ENCODE data around the gene EPHB1.

DNA sequence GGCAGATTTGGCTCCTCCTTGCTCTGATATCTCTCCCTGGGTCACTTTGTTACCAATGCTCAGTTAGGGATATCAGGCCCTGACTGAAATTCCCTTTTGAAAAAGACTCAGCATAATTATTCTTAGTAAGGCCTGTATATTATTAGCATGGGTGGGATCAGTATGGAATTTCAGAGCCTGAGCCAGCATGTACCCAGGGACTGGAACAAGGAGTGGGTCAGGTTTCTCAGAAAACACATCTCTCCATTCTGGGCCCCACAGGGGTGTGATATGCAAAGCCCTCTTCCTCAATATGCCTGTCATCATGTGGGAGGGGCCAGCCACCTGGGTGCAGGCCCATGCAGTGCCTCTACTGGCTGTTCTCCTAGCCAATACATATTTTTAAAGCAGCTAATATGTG lies 423.2 kb downstream of the EPHB1 start:
- TF ChIP-seq, protein P1, sequence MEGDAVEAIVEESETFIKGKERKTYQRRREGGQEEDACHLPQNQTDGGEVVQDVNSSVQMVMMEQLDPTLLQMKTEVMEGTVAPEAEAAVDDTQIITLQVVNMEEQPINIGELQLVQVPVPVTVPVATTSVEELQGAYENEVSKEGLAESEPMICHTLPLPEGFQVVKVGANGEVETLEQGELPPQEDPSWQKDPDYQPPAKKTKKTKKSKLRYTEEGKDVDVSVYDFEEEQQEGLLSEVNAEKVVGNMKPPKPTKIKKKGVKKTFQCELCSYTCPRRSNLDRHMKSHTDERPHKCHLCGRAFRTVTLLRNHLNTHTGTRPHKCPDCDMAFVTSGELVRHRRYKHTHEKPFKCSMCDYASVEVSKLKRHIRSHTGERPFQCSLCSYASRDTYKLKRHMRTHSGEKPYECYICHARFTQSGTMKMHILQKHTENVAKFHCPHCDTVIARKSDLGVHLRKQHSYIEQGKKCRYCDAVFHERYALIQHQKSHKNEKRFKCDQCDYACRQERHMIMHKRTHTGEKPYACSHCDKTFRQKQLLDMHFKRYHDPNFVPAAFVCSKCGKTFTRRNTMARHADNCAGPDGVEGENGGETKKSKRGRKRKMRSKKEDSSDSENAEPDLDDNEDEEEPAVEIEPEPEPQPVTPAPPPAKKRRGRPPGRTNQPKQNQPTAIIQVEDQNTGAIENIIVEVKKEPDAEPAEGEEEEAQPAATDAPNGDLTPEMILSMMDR (IDR thresholded peaks at IDR 0.05) = no peak
- no peak for TF ChIP-seq POLR2AphosphoS5 (IDR thresholded peaks at IDR 0.05)
